PFSK-1 (cell line): ENCODE data around the gene EVA1A.

Experiments used
- FOXP2 ChIP-seq: optimal IDR thresholded peaks from 2 replicates; pipeline ENCODE3; 2011; ENCODE audit warnings: borderline replicate concordance, control low read depth, inconsistent platforms; ENCODE audit not compliant: insufficient read depth; ENCODE audit errors: extremely low read length, extremely low read depth
- TAF1 ChIP-seq: IDR thresholded peaks from 2 replicates; pipeline ENCODE4 v1.6.1; 2012; ENCODE audit warnings: low read length, control low read depth, borderline replicate concordance; ENCODE audit not compliant: insufficient read depth
- TF ChIP-seq, protein P1 (sequence below), 2 experiments: IDR thresholded peaks; 2 replicates each; pipeline versions ENCODE4 v1.6.1 to v1.8.0; 2011 to 2012; ENCODE audit warnings: low read depth in 2 of 2, low read length in 2 of 2, control low read depth in 1 of 2, inconsistent platforms in 1 of 2, mild to moderate bottlenecking in 1 of 2, moderate library complexity in 1 of 2; ENCODE audit not compliant: insufficient read depth in 1 of 2

GRCh38 chr2:75526842-75527241 lies 33.9 kb downstream of the EVA1A start:
- TF ChIP-seq TAF1 = no peak
- TF ChIP-seq, protein P1, sequence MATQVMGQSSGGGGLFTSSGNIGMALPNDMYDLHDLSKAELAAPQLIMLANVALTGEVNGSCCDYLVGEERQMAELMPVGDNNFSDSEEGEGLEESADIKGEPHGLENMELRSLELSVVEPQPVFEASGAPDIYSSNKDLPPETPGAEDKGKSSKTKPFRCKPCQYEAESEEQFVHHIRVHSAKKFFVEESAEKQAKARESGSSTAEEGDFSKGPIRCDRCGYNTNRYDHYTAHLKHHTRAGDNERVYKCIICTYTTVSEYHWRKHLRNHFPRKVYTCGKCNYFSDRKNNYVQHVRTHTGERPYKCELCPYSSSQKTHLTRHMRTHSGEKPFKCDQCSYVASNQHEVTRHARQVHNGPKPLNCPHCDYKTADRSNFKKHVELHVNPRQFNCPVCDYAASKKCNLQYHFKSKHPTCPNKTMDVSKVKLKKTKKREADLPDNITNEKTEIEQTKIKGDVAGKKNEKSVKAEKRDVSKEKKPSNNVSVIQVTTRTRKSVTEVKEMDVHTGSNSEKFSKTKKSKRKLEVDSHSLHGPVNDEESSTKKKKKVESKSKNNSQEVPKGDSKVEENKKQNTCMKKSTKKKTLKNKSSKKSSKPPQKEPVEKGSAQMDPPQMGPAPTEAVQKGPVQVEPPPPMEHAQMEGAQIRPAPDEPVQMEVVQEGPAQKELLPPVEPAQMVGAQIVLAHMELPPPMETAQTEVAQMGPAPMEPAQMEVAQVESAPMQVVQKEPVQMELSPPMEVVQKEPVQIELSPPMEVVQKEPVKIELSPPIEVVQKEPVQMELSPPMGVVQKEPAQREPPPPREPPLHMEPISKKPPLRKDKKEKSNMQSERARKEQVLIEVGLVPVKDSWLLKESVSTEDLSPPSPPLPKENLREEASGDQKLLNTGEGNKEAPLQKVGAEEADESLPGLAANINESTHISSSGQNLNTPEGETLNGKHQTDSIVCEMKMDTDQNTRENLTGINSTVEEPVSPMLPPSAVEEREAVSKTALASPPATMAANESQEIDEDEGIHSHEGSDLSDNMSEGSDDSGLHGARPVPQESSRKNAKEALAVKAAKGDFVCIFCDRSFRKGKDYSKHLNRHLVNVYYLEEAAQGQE (IDR thresholded peaks at IDR 0.05; ENCODE audit: insufficient read depth in 1 of 2, low read depth in 2 of 2, low read length in 2 of 2) = no peak
- no peak for TF ChIP-seq FOXP2
